MV-4-11 (cell line): Measurements from ENCODE around the gene AKAP13.
A peak's percentile ranks its signal among the peaks of the same experiment; 100 is the strongest.

Experiments used
- DNase-seq: peaks from one replicate; lab custom pipeline; 2025; lab: John Stamatoyannopoulos, UW

Gene AKAP13

DNA sequence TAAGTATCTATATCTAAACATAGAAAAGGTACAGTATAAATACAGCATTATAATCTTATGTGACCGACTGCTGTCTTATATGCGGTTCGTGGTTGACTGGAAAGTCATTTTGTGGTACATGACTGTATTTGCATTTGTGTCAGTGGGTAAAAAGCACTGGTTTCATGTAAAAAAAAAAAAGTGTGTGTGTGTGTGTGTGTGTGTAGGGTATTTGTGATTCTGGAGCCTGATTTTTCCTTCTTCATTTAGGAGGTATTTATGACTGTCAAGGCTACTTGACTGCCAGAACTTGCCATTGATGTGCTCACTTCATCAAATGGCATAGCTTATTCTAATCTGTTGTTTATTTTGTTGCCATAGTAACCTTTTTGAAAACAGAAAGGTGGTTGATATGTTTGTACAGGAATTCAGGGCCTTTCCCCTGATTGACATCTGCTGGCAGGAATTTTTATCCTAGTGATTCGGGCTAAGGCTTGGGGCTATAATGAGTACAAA lies 63.2 kb downstream of the AKAP13 start:
- peak; percentile 63 for DNase-seq

DNA sequence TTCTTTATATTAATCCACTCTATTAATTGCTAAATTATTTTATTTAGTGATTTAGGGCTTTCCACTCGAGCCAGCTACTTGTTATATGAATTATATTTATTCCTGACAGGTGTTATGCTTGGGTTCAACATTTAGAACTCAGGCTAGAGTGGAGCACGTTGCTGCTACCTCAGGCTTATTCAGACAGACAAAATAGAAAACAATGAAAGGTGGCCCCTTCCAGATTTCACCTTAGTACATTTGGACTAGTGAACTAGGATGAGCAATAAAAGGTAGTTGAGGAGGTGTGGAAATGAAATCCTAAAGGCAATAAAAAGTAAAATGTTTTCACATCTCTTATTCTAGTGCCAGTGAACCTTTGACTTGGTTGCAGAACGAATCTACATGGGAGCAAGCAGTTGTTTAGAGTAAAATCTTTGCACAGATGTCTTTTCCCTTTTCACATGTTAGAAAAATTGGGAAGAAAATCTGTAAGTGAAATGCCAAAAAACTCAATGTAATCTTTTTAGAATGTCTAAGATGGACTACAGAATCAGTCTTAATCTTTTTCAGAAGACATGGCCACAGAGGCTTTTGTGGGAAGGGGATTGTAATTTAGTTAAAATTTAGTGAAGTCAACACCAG lies 63.8 kb downstream of the AKAP13 start:
- DNase-seq = no peak

DNA sequence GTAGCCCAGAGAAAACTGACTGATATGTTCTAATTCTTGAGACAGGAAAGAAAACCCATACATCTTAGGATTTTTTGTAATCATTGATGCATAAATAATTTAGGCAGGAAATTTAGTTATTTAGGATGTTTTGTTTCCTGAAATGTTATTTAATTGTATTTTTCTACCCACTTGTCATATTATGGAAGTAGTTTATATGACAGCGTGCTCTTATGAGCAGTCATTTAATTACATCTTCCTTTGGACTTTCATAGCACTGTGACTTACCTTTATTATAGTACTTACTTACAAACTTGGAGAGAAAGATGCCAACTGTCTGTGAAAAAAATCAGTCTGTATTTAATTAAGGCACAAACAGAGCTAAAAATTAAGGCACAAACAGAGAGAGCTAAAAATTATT lies 65.0 kb downstream of the AKAP13 start:
- no peak for DNase-seq

DNA sequence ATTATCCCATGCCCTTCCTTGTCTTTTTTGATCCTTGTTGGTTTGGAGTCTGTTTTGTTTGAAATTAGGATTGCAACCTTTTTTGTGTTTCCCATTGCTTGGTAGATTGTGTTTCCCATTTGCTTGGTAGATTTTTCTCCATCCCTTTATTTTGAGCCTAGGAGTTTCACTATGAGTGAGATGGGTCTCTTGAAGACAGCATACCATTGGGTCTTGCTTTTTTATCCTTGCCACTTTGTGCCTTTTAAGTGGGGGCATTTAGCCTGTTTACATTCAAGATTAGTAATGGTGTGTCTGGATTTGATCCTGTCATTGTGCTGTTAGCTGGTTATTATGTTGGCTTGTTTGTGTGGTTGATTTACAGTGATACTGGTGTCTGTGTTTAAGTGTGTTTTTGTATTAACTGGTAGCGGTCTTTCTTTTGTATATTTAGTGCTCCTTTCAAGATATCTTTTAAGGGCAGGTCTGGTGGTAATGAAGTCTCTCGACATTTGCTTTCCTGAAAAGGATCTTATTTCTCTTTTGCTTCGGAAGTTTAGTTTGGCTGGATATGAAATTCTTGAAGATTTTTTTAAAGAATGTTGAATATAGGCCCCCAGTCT lies 70.8 kb downstream of the AKAP13 start:
- DNase-seq = no peak

DNA sequence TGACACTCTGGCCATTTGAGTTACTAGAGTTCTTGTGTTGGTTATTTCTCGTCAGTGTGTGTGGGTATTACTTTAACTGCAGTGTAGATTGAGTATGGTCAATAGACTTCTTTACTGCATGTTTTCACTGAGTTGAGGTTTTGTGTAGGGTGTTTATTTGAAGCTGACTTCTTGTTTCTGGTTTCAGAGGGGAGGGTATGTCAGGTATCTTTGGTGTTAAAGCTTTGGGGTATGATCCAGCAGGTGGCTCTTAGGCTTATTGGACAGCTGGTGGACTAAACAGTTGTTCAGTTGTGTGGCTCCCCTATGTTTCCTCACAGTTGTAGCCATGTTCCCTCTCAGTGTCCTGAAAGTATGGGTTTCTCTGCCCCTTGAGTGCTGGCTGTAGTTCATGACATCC lies 72.0 kb downstream of the AKAP13 start:
- no peak for DNase-seq

DNA sequence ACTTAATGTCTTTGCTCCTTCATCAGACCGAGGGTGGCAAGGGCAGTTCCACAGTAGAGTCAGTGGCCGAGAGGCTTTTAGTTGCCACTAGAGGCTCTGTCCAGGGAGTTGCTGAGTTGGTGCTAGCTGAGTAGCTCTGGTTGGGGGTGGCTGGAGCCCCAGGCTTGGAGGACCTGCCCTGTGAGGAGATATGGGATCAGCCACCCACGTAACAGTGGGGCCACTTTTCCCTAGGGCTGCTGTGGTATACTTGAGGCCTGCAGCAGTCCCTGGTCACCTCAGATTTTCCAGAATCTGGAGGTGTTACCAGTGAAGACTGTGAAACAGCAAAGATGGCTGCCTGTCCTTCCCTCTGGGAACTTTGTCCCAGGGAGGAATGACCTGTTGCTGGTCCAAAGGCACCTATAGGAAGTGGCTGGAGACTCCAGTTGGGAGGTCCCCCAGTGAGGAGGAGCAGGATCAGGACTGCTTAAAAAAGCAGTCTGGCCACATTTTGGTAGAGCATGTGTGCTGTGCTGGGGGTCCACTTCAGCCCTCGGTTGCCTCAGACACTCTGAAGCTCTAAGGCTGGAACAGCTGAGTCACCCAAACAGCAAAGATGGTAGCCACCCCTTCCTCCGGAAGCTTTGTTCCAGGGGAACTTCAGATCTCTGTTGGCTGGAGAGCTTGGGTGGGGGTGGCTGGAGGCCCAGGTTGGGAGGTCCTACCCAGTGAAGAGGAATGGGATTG lies 72.9 kb downstream of the AKAP13 start:
- no peak for DNase-seq

DNA sequence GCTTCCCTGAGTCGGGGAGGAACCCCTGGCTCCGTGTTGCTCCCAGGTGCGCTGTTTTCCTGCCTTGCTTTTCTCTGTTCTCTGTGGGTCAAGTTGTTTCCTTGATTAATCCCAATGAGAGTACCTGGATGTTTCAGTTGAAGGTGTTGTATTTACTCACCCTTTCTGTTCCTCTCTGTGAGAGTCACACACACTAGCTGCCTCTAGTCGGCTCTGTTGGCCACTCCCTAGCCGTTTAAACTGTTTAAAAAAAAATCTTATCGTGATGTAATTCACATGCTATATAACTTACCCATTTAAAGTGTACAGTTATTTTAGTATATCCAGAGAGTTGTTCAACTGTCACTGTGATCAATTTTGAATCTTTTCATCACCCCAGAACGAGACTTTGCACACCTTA lies 74.0 kb downstream of the AKAP13 start:
- no peak for DNase-seq

DNA sequence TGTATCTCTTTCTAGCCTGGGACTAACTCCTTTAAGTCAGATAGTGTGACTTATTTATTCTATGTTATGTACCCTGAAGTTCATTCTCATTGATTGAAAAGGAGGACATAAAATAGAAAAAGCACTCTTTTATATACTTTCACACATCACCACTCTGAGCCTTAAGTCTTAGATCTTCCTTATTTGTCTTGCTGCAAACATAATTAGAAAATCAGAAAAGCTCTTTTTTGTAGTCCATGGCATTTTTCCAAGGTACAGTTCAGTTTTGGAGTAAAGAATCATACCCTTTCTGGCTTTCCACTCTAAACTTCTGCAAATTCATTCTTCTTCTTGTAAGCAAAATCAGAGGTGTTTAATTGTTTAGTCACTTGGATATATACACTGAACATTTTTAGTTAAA lies 75.5 kb downstream of the AKAP13 start:
- DNase-seq = no peak

DNA sequence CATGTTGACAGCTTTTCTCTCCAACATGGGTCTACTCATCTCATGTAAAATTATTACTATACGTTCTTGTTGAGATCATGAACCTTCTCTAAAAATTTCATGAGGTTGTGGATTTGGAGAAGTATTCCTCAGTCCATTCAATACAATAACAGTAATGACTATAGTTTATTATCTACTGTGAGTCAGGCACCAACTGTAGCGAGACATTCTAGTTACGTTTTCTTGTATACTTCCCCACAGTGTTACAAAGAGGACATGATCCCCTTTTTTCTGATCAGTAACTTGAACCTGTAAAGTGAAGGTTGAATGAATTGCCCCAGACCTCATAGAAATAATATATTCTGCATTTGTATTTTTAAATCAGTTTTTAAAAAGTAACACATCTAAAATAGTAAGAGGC lies 76.4 kb downstream of the AKAP13 start:
- no peak for DNase-seq

DNA sequence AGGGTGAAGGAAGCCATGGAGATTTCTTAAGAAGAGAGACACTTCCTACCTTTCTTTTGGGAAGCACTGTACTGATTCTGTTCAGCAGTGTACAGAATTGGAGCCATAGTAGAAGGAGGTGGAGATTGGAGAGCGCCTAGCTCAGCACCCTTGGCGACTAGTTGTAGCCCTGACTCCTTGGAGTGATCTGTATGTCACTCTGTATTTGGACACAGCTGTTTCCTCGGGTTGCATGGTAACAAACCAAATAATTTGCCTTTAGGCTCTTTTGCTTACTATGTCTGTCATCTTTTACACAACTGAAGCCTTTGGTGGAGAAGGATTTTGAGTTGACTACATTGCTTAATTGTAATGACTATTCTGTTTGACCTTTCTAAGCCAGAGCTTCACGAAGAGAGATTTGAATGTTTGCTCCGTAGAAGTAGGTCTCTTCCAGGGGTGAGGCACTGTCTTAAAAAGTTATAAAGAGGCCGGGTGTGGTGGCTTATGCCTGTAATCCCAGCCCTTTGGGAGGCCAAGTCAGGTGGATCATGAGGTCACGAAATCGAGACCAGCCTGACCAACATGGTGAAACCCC lies 77.1 kb downstream of the AKAP13 start:
- no peak for DNase-seq

DNA sequence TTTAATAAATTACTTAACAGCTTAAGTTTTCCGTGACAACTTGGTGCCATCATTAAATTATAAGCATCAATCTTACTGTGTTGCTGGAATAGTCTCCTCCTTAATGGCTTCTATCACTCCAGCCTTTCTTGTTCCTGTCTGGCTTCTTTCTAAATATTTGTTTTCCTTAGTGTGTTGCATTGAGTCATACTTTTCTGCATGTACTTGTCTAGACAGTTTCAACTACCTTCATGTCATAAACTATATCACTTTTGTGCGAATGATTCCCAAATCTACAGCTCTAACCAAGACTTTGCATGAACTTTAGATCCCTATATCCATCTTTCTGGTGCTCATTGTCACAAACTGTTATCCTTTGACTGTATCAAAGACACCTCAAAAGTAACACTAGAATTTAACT lies 78.4 kb downstream of the AKAP13 start:
- no peak for DNase-seq

DNA sequence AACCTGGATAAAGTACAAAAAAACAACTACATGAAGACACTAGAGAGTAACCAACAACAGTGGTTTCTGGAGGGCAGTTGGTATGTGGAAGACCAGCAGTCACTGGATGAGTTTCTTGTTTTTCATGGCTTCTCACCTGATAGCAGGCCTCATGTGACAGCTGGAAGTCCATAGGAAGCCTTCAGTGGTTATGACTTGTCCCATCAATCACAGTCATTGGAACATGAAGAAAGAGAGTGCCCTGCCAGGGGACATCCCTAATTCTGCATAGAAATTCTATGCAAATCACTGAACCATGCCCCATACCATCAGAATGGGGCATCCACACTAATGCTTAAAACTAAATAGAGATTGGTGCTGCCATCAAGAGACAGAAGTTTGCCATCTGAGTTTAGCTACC lies 81.6 kb downstream of the AKAP13 start:
- no peak for DNase-seq

DNA sequence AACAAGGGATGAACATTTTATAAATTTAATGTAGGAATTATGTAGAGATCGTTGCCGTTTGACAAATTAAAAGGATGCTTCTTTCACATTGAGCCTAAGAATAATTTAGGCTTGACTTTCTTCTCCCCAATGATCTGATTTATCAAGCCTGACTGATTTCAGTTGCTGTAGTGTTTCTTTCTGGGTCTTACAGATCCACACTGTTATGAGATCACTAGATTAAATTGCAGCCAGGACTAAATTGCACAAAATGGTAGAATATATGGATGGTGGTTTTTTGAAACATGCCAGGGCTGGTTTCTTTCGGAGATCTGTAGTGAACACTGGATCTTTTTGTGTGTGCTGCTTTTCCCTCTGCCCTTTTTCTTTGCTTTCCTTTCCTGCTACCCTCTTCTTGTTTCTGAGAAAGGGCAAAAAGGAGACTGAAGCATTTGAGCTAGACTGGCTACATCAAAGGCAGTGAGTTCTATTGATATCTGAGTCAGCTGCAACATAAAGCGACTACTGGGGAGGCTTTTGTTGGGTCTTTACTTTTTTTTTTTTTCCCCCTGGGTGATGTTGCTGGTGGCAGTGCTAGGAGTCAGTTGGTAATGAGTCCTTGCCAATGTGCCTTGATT lies 83.0 kb downstream of the AKAP13 start:
- DNase-seq = no peak

DNA sequence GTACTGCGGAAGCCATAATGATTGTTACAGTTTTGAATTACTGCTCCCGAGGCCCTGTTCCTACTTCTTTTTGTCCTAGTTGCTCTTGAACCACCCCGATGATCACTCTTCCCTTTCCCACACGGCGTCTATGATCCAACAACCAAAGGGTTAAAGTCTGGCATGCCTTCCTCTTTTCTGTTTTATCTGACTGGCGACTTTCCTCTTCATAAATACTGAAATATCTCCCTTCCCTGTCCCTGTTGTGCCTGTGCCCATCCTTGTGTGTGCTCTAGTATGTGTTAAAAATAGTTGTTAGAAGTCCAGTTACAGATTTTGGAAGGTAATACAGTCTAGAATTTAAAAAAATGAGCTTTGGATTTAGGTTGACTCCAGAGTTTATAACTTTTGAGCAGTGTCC lies 83.6 kb downstream of the AKAP13 start:
- peak; percentile 1 for DNase-seq

DNA sequence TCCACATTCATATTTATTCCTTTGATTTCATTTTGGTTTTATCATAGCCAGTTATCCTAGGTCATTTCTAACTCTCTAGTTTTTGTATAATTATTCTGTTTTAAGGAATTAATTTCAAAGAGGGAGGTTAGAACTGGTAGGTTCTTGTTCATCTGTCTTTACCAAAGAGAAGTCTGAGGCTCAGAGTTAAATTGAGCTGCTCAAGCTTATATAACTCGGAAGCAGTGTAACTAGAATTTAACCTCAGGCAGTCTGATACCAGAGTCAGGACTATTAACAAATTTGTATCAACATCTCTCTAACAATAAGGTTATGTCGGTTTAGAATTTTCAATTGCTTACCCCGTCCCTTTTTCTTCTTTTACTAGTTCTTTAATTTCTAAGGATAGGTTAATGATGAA lies 84.1 kb downstream of the AKAP13 start:
- no peak for DNase-seq

DNA sequence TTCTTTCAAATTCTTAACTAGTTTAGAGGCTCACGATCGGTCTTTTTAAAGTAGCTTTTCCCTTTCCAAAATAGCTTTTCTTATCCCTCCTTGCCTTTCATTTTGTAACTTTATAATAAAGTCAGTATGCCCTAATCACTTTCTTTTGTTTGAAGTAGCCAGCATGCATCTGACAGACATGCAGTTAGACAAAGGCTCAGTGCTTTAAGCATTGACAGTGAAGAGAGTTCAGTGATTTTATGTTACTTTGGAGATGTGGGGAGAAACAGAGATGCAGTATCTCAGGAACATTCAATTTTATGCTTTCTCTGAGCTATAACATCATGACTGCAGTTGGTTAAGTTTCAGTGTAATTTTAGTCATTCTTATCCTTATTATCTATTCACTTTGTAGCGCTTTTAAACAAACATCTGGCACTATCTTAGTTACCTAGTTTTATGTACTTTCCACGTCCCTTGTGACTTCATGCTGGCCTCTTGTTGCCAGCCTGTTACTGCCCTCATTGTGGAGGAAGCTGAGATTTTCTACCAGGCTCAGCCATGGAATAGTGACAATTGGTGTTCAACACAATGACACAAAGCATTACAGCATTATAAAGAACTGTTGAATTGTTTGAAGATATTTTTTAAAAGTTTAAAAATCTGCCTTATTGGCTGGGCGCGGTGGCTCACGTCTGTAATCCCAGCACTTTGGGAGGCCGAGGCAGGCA lies 90.3 kb downstream of the AKAP13 start:
- no peak for DNase-seq

DNA sequence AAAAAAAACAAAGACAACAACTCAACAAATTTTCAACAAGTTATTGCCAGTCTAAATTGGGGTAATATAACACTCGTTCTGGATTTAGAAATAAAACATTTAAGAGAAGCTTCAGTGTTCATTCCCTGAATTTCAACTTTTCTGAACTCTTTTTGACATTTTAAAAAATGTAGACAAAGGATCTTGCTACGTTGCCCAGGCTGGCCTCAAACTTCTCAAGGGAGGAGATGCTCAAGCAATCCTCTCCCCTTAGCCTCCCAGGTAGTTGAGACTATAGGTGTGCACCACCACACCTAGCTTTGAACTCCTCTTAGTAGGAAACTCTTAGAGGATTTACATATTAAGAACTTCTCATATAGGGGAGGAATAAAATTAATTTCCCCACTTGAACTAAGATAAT lies 91.9 kb downstream of the AKAP13 start:
- no peak for DNase-seq

DNA sequence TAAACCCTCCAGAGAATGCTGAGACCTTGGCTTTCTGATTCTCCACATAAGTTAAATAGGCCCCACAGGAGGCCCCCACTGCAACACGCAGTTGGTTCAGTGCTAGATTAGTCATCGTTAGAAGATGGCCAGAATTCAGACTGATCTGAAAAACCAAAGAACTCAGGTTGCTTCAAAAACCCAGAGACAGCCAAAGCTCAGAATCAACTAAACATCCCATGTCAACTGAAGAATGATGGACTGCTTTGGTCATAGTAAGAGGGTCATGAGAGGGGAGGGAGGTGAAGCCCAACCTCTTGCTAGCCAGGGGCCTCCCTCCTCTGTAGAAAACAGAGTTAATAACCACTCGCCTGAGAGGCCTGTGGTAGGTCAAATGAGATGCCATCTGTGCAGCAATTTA lies 93.1 kb downstream of the AKAP13 start:
- DNase-seq = no peak

DNA sequence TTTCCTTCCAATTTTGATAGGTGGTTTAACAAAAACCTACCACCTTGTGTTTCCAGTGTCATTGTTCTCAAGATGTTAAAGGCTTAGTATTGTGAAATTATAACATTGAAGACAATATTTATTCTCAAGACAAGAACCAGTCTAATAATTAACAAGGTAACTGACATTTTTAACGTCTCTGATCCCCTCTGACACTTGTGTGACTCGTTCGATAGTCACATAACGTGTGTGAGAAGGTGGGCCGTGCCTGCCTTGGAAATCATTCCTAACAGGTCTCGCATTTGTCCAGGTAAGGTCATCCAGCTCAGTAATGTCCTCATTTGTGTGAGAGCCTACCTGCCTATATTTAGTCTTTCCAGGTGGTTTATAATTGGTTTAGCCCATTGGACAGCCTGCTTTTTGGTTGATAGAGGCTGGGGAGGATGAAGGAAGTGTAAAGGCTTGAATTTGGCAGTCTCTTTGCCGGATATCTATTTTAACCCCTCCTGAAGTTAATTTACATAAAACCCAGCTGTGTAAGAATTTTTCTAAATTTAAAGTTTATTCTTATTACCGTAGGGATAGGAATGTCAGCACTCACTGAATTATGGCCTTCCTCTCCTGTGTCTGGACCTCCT lies 94.4 kb downstream of the AKAP13 start:
- no peak for DNase-seq

DNA sequence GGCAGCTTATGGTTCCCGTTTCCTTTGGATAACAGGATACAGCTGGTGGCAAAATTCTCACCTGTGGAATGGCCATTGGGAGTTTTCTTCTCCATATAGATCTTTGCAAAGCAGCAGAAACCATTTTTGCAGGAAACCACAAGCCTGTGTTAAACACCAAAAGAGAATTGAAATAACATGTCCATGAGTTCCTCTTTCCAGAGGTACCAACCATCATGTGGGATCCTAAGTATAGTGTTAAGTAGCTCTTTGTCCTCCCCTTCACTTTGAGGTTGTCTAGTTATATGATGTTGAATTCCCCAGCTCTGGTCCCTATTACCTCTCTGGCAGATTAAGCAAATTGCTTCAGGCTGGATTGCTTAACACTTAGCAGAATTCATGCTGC lies 94.9 kb downstream of the AKAP13 start:
- DNase-seq = peak; percentile 89

DNA sequence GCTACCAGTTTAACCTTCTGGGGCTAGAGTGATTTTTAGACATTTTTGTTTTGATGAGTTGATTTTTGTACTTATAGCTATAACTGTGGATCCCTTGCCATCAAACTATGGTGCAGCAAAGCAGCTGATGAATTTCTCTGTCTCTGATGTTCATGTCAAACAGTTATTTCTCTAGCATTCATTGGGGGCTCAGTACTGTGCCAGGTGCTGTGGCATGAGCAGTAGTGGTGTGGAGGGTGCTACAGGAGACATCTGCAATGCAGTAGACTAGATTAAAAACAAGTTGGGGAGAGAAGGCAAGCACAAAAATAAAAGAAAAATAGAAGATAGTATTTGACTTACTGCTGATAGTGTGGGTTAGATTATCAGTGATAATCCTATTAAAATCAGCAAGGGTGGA lies 95.3 kb downstream of the AKAP13 start:
- no peak for DNase-seq

DNA sequence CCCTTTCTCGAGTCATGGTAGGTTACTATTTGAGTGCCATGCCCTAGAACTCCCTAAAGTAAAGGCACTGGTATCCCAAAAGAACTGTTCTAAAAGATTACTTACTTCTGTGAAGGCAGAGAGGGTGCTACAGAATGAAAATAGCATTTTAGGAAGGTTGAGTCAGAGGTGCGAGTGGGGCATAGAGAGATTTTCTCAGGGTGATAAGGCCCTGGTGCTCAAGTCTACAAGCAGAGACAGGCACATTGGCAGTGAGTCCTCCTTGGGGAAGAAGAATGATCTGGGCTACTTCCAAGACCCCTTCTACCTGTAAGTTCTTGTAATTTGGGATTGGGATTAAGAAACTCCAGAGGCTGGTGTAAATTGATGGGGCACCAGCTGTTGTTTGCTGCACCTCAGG lies 96.7 kb downstream of the AKAP13 start:
- no peak for DNase-seq
